HG02870 (cell line): ENCODE data around the gene CORO2A.
"Not testable (repeated sequence)": the region's sequence is repeated elsewhere in the genome, so short reads cannot be mapped to it uniquely, and the experiment has no call there.

Experiments
- ATAC-seq: cut with Tn5 transposase; IDR thresholded peaks from one replicate; pipeline ENCODE4 v1.9.1; 2021; ENCODE audit warnings: mild to moderate bottlenecking, moderate library complexity; ENCODE audit not compliant: unreplicated experiment

CORO2A gene

GRCh38 chr9:98091735-98092612, 100.5 kb downstream of the CORO2A start:
- no peak for ATAC-seq

GRCh38 chr9:98090674-98091073, 101.8 kb downstream of the CORO2A start:
- ATAC-seq: not testable (repeated sequence)

- no peak for ATAC-seq
Observed at GRCh38 chr9:98087420-98088354, 104.8 kb downstream of the CORO2A start.

GRCh38 chr9:98086461-98086860, 106.0 kb downstream of the CORO2A start:
- no peak for ATAC-seq

- ATAC-seq: no peak
Observed at GRCh38 chr9:98085944-98086343, 106.5 kb downstream of the CORO2A start.

- no peak for ATAC-seq
Observed at GRCh38 chr9:98085058-98085457, 107.4 kb downstream of the CORO2A start.

- no peak for ATAC-seq
Observed at GRCh38 chr9:98084396-98084795, 108.0 kb downstream of the CORO2A start.

- ATAC-seq: no peak
Observed at GRCh38 chr9:98083566-98084183, 108.8 kb downstream of the CORO2A start.

- ATAC-seq: no peak
Observed at GRCh38 chr9:98083061-98083501, 109.4 kb downstream of the CORO2A start.

GRCh38 chr9:98081477-98082219, 110.8 kb downstream of the CORO2A start:
- no peak for ATAC-seq

GRCh38 chr9:98080780-98081179, 111.7 kb downstream of the CORO2A start:
- ATAC-seq: no peak

GRCh38 chr9:98080326-98080725, 112.1 kb downstream of the CORO2A start:
- no peak for ATAC-seq

- no peak for ATAC-seq
Observed at GRCh38 chr9:98078895-98079294, 113.5 kb downstream of the CORO2A start.

GRCh38 chr9:98076514-98076890, 115.9 kb downstream of the CORO2A start:
- not testable (repeated sequence) for ATAC-seq

GRCh38 chr9:98075332-98075805, 117.1 kb downstream of the CORO2A start:
- no peak for ATAC-seq

GRCh38 chr9:98074115-98074990, 118.1 kb downstream of the CORO2A start:
- no peak for ATAC-seq

- ATAC-seq: no peak
Observed at GRCh38 chr9:98071737-98072136, 120.7 kb downstream of the CORO2A start.
